Testis (tissue), 3 donors: ENCODE measurements around the gene CDC42BPB. TPM values are rescaled to one million over a fixed set of nuclear protein-coding genes. Genes with fewer than 3 reads are reported as not detected.

Source experiments
- DNase-seq: peaks from one replicate; pipeline ENCODE4 v3.0.0-alpha.2; 2019
- H3K27ac ChIP-seq, 2 donors: fragments of 200-600 bp; sonication (generic); one replicate each; pipeline ENCODE4 v1.5.1; 2019
- H3K27me3 ChIP-seq: fragments of 200-600 bp; sonication (generic); one replicate; pipeline ENCODE4 v1.5.1; 2019
- H3K36me3 ChIP-seq: fragments of 200-600 bp; sonication (generic); one replicate; pipeline ENCODE4 v1.5.1; 2017; ENCODE audit warnings: low read depth; ENCODE audit errors: missing control alignments
- H3K4me1 ChIP-seq: fragments of 200-600 bp; sonication (generic); one replicate; pipeline ENCODE4 v1.5.1; 2019
- H3K4me3 ChIP-seq, 2 donors: fragments of 200-600 bp; sonication (generic); one replicate each; pipeline ENCODE4 v1.5.1; 2017 to 2019
- H3K9me3 ChIP-seq: fragments of 200-600 bp; sonication (generic); one replicate; pipeline ENCODE4 v1.5.1; 2017
- POLR2A ChIP-seq: fragments of 450-650 bp; IDR thresholded peaks from one replicate; pipeline ENCODE4 v1.6.1; 2017; ENCODE audit warnings: antibody characterized with exemption, mild to moderate bottlenecking, moderate library complexity
- WGBS, 2 donors: methylation state at CpG; one replicate each; pipeline ENCODE4 v1.1.5; 2018; 5-methylcytosine and 5-hydroxymethylcytosine counted together
- intact Hi-C: fragments of 100-400 bp; cut with DNase I; formaldehyde crosslinking; loops from one replicate; pipeline ENCODE4 v1.15.1; 2023; ENCODE audit warnings: low total_unique reads
- polyA plus RNA-seq: library from polyadenylated mRNA; stranded (reverse); fragments of 350-450 nt; fragmentation: Illumina TruSeq; extraction: RNeasy Lipid Tissue Mini Kit (QIAGEN cat#74804); gene quantifications from one replicate; pipeline ENCODE4 v1.2.3, GENCODE V29; 2014; ENCODE audit warnings: low read depth, low replicate concordance; ENCODE audit not compliant: insufficient read depth
- total RNA-seq, 2 donors: library from RNA; depleted of rRNA; stranded (reverse); fragments of >200 nt; gene quantifications; one replicate each; pipeline ENCODE4 v1.2.3, GENCODE V29; 2016
- TF ChIP-seq, protein P1 (sequence below), 3 experiments: fragments of 450-650 bp in 2 of 3; fragments of 200-600 bp in 1 of 3; sonication (generic) in 1 of 3; IDR thresholded peaks; one replicate each; pipeline ENCODE4 v1.5.1; 2016 to 2019; ENCODE audit warnings: antibody characterized with exemption in 3 of 3, mild to moderate bottlenecking in 2 of 3, moderate library complexity in 1 of 3

The CDC42BPB gene
- total and polyA plus RNA-seq, 3 donors from 2014 or later: 90.3 to 216 (median 201) TPM

DNA sequence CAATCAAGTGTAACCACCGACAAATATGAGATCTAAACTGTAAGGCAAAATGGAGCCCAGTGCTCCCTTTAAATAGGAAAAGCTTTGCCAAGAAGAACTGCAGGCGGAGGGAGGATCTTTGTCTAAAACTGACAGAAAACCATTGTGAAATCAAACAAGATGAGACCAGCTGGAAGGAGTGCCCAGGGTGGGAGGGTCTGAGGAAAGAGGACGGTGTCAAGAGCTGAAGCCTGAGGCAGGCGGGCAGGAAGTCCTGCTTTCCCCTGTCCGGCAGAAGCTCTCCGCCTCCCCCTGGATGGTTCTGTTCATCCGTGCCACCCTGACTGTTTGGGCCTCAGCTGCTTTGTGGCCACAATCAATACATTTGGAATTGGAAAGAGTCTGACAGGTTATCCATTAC lies 37.5 kb downstream of the CDC42BPB start:
- H3K4me1 ChIP-seq: peaks cover 80% of the 10 kb centered on the region
- peak overlapping the region; percentile 25 to 26 for H3K27ac ChIP-seq
- WGBS, 2 donors: 65 to 78% methylated on average over 7 of the region's 7 CpGs
- no peak for TF ChIP-seq POLR2A
- TF ChIP-seq, protein P1, sequence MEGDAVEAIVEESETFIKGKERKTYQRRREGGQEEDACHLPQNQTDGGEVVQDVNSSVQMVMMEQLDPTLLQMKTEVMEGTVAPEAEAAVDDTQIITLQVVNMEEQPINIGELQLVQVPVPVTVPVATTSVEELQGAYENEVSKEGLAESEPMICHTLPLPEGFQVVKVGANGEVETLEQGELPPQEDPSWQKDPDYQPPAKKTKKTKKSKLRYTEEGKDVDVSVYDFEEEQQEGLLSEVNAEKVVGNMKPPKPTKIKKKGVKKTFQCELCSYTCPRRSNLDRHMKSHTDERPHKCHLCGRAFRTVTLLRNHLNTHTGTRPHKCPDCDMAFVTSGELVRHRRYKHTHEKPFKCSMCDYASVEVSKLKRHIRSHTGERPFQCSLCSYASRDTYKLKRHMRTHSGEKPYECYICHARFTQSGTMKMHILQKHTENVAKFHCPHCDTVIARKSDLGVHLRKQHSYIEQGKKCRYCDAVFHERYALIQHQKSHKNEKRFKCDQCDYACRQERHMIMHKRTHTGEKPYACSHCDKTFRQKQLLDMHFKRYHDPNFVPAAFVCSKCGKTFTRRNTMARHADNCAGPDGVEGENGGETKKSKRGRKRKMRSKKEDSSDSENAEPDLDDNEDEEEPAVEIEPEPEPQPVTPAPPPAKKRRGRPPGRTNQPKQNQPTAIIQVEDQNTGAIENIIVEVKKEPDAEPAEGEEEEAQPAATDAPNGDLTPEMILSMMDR (IDR thresholded peaks at IDR 0.05): no peak
- DNase-seq: no peak
- no peaks in the 10 kb centered on the region for H3K27me3 ChIP-seq
- intact Hi-C loops: no loop called here
- no peaks in the 10 kb centered on the region for H3K9me3 ChIP-seq
- no peaks in the 10 kb centered on the region for H3K36me3 ChIP-seq
- H3K4me3 ChIP-seq: no peak overlapping the region

DNA sequence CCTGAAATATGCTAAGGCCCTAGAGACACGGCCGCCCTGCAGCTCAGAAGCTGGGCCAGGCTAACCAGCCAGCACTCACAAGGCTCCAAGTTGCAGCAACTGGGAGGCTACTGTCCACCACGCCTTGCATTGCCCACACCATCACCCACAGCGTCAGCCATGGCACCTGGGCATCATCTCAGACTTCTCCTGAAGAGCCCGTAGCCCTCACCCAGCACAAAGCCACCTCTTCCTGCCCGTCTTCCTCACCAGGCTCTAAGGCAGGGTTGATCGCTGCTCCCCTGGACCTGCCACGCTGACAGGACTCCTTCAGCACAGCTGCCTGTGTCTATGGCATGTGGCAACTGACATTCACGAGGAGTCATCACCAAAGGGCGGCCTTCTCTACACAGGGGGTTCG lies 38.1 kb downstream of the CDC42BPB start:
- Histone ChIP-seq H3K4me3 (no peak overlapping the region), H3K27me3 (no peaks in the 10 kb centered on the region), H3K4me1 (peaks cover 84% of the 10 kb centered on the region), H3K27ac (peak overlapping the region; percentile 25 to 26), H3K9me3 (no peaks in the 10 kb centered on the region), H3K36me3 (no peaks in the 10 kb centered on the region)
- no peak for DNase-seq
- WGBS, 2 donors: 92 to 93% methylated on average over 9 to 11 of the region's 11 CpGs
- TF ChIP-seq, protein P1 (IDR thresholded peaks at IDR 0.05): no peak
- no peak for TF ChIP-seq POLR2A
- intact Hi-C loops: no loop called here

DNA sequence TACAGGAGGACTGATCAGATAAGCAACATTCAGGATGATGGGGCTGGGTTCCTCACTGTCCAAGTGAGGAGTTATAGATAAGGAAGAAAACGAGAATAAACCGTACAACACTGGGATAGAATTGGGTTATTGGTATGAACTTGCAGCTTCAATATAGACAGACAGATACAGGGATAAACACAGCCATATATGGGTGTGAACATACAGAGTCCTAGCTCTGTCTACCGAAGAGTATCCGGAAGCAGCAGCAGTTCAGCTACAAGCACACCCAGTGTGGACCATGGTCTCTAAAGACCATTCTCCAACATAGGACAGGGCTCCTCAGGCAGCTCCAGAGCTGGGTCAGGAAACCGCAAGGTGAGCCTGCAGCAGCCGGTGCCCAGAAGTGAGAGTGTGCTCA lies 40.8 kb downstream of the CDC42BPB start:
- intact Hi-C loops: no loop called here
- peaks cover 67% of the 10 kb centered on the region for H3K4me1 ChIP-seq
- no peaks in the 10 kb centered on the region for H3K27me3 ChIP-seq
- no peaks in the 10 kb centered on the region for H3K36me3 ChIP-seq
- peak overlapping the region in 1 of 2 donors; percentile 44 for H3K27ac ChIP-seq
- 86 to 88% methylated on average over 6 of the region's 6 CpGs for WGBS, 2 donors
- no peak for DNase-seq
- TF ChIP-seq, protein P1 (IDR thresholded peaks at IDR 0.05): no peak
- TF ChIP-seq POLR2A: no peak
- no peak overlapping the region for H3K4me3 ChIP-seq
- no peaks in the 10 kb centered on the region for H3K9me3 ChIP-seq

DNA sequence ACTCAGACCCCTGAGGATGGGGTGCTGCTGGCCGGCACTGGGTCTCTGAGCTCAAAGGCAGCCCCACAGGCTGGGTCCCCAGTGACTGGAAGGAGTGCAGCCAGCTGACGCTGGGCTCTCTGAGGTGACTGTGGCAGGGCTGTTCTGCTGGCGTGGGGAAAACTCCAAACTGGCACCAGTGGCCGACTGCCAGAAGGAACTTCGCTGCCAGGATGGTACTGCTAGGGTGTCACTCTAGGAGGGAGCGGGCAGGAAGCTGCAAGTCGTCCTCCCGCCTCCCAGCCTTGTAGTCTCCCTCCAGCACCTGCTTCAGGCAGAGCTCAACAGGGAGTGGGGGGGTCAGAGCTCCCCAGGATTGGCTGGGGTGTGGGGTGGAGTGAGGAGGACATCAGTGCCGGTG lies 41.3 kb downstream of the CDC42BPB start:
- no peak for DNase-seq

DNA sequence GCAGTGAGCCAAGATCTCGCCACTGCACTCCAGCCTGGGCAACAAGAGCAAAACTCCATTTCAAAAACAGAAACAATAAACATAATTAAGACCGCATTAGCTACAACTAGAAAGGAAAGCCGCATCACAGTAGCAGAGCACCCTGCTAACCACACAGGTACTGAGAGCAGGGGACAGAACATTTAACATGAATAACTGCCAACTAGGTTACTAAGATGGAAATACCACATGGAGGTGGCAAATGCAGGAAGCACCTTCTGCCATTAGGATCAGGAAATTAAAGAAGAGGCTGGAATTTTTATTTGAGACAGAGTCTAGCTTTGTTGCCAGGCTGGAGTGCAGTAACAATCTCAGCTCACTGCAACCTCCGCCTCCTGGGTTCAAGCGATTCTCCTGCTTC lies 41.9 kb downstream of the CDC42BPB start:
- Histone ChIP-seq H3K36me3 (no peaks in the 10 kb centered on the region), H3K9me3 (no peaks in the 10 kb centered on the region), H3K4me3 (no peak overlapping the region), H3K27ac (no peak overlapping the region), H3K27me3 (no peaks in the 10 kb centered on the region), H3K4me1 (peaks cover 59% of the 10 kb centered on the region)
- WGBS, 2 donors: 71 to 89% methylated on average over 5 of the region's 5 CpGs
- intact Hi-C loops: no loop called here
- TF ChIP-seq POLR2A: no peak
- TF ChIP-seq, protein P1 (IDR thresholded peaks at IDR 0.05): no peak
- DNase-seq: no peak

More for the DNA sequence above, 41.3 kb downstream of the CDC42BPB start:
- Histone ChIP-seq H3K27ac (peak overlapping the region in 1 of 2 donors; percentile 44), H3K36me3 (no peaks in the 10 kb centered on the region), H3K4me3 (no peak overlapping the region), H3K4me1 (peaks cover 65% of the 10 kb centered on the region), H3K9me3 (no peaks in the 10 kb centered on the region), H3K27me3 (no peaks in the 10 kb centered on the region)
- TF ChIP-seq, protein P1 (IDR thresholded peaks at IDR 0.05): no peak
- no peak for TF ChIP-seq POLR2A
- WGBS, 2 donors: 62 to 82% methylated on average over 5 to 9 of the region's 9 CpGs
- intact Hi-C loops: no loop called here
